HepG2 (cell line): ENCODE data around the gene AMHR2. TPM values are rescaled to one million over a fixed set of nuclear protein-coding genes. Genes with fewer than 3 reads are reported as not detected.

Experiments
- ATAC-seq: fragments of 200-7000 bp; cut with Tn5 transposase; 3 replicates; pipeline ENCODE4 v1.9.1; 2020; ENCODE audit warnings: mild to moderate bottlenecking, moderate library complexity
- BruUV-seq: library from RNA; stranded (reverse); fragments of 400-500 nt; replicated peaks from 2 replicates; lab custom pipeline; 2021; lab: Mats Ljungman, UMichigan
- CTCF ChIA-PET: fragments of 300-600 bp; formaldehyde crosslinking; extraction: SDS; loops from one replicate; lab custom pipeline; 2021; ENCODE audit warnings: low total read pairs, inconsistent platforms, low intra/inter-chr PET ratio; lab: Yijun Ruan, JAX
- POLR2A ChIA-PET: fragments of 350-600 bp; sonication (Branson Sonifier 250); formaldehyde crosslinking; loops from one replicate; lab custom pipeline; 2020; ENCODE audit warnings: antibody characterized with exemption, inconsistent platforms; lab: Yijun Ruan, JAX
- DNase-seq: peaks from one replicate; pipeline ENCODE4 v3.0.0-alpha.2; 2015; ENCODE audit warnings: low spot score
- FAIRE-seq: peaks from 3 replicates; lab custom pipeline; 2011; peaks lifted over from hg19 to GRCh38; lab: Jason Lieb, UNC
- H2AFZ ChIP-seq: one replicate; pipeline ENCODE4 v1.6.1; 2011; ENCODE audit warnings: low read length, inconsistent platforms
- H3K27ac ChIP-seq: fragments of 300-600 bp; 3 replicates; pipeline ENCODE4 v1.8.0; 2011; ENCODE audit warnings: mixed run types, mild to moderate bottlenecking, mixed read lengths, low read length, inconsistent platforms; ENCODE audit not compliant: insufficient read depth; ENCODE audit errors: extremely low read length
- H3K27me3 ChIP-seq, 2 experiments: fragments of 200-600 bp in 1 of 2; 2 replicates in 1 of 2; 3 replicates in 1 of 2; pipeline versions ENCODE4 v1.6.0 to v1.8.0; 2011; ENCODE audit warnings: low read length in 2 of 2, mild to moderate bottlenecking in 2 of 2, moderate library complexity in 2 of 2, inconsistent platforms in 1 of 2; ENCODE audit not compliant: insufficient read depth in 2 of 2, control insufficient read depth in 1 of 2
- H3K36me3 ChIP-seq, 2 experiments: fragments of 200-600 bp in 1 of 2; replicated peaks in 1 of 2; 2 replicates in 1 of 2; 3 replicates in 1 of 2; pipeline versions ENCODE4 v1.5.1 to v1.8.0; 2011; ENCODE audit warnings: low read length in 2 of 2, inconsistent platforms in 1 of 2; ENCODE audit not compliant: insufficient read depth in 2 of 2, control insufficient read depth in 1 of 2
- H3K4me1 ChIP-seq: 2 replicates; pipeline ENCODE4 v1.5.1; 2012; ENCODE audit warnings: low read length, inconsistent platforms; ENCODE audit not compliant: insufficient read depth
- H3K4me2 ChIP-seq: 2 replicates; pipeline ENCODE4 v1.6.0; 2011; ENCODE audit warnings: low read depth, low read length, inconsistent platforms
- H3K4me3 ChIP-seq, 3 experiments: fragments of 200-600 bp in 1 of 3; sonication (generic), shearing (Covaris generic) in 1 of 3; replicated peaks in 1 of 3; 2 replicates each; pipeline ENCODE4 v1.5.1; 2011 to 2016; ENCODE audit warnings: low read length in 3 of 3, inconsistent platforms in 2 of 3, low read depth in 2 of 3, mild to moderate bottlenecking in 2 of 3, control low read depth in 1 of 3, mixed read lengths in 1 of 3; ENCODE audit not compliant: insufficient read depth in 1 of 3
- H3K79me2 ChIP-seq: one replicate; pipeline ENCODE4 v1.6.1; 2011; ENCODE audit warnings: low read length, inconsistent platforms; ENCODE audit not compliant: insufficient read depth
- H3K9ac ChIP-seq: 2 replicates; pipeline ENCODE4 v1.6.0; 2011; ENCODE audit warnings: mild to moderate bottlenecking, low read depth, low read length, inconsistent platforms; ENCODE audit not compliant: insufficient read depth
- H3K9me3 ChIP-seq: 2 replicates; pipeline ENCODE4 v1.5.1; 2012; ENCODE audit warnings: mild to moderate bottlenecking, low read length
- H4K20me1 ChIP-seq: 2 replicates; pipeline ENCODE4 v1.6.0; 2011; ENCODE audit warnings: inconsistent platforms, mild to moderate bottlenecking, low read length, moderate library complexity; ENCODE audit not compliant: insufficient read depth
- ARID2 ChIP-seq: sonication (generic); formaldehyde crosslinking; IDR thresholded peaks from 2 replicates; pipeline ENCODE4 v1.8.1; 2022; ENCODE audit warnings: mild to moderate bottlenecking, missing genetic modification reagents, borderline replicate concordance
- DMAP1 ChIP-seq: IDR thresholded peaks from 2 replicates; pipeline ENCODE4 v1.6.1; 2016
- HNRNPLL ChIP-seq: fragments of 200-400 bp; formaldehyde crosslinking; IDR thresholded peaks from 2 replicates; pipeline ENCODE4 v1.6.1; 2017; ENCODE audit warnings: mild to moderate bottlenecking, low read depth, low read length; ENCODE audit not compliant: poor library complexity, severe bottlenecking
- MAF1 ChIP-seq: sonication (generic); formaldehyde crosslinking; IDR thresholded peaks from 2 replicates; pipeline ENCODE4 v1.5.0; 2020; ENCODE audit warnings: missing genetic modification reagents, borderline replicate concordance
- MTERF4 ChIP-seq: sonication (generic); formaldehyde crosslinking; IDR thresholded peaks from 2 replicates; pipeline ENCODE4 v1.8.0; 2023; ENCODE audit warnings: mild to moderate bottlenecking, missing genetic modification reagents
- PRMT3 ChIP-seq: sonication (generic); formaldehyde crosslinking; IDR thresholded peaks from 2 replicates; pipeline ENCODE4 v1.8.1; 2022; ENCODE audit warnings: low read depth, mild to moderate bottlenecking, moderate library complexity, missing genetic modification reagents, borderline replicate concordance
- RARG ChIP-seq: sonication (generic); formaldehyde crosslinking; IDR thresholded peaks from 2 replicates; pipeline ENCODE4 v1.4.0; 2020; ENCODE audit warnings: low read depth, mild to moderate bottlenecking, missing genetic modification reagents
- SIN3A ChIP-seq: IDR thresholded peaks from 2 replicates; pipeline ENCODE4 v1.6.1; 2011; ENCODE audit warnings: low read depth, mild to moderate bottlenecking, control low read depth, low read length, borderline replicate concordance
- SRF ChIP-seq: IDR thresholded peaks from 2 replicates; pipeline ENCODE4 v1.6.1; 2011; ENCODE audit warnings: mild to moderate bottlenecking, low read depth, low read length, moderate library complexity
- STAT6 ChIP-seq: sonication (generic); formaldehyde crosslinking; IDR thresholded peaks from 2 replicates; pipeline ENCODE4 v1.4.0; 2020; ENCODE audit warnings: missing genetic modification reagents, mild to moderate bottlenecking, borderline replicate concordance
- ZBTB43 ChIP-seq: sonication (generic); formaldehyde crosslinking; conservative IDR thresholded peaks from 2 replicates; pipeline ENCODE4 v1.4.0; 2020; ENCODE audit warnings: missing genetic modification reagents
- ZFYVE20 ChIP-seq: sonication (generic); formaldehyde crosslinking; IDR thresholded peaks from 2 replicates; pipeline ENCODE4 v1.8.0; 2023; ENCODE audit warnings: low read depth, mild to moderate bottlenecking, moderate library complexity, missing genetic modification reagents, borderline replicate concordance
- ZNF230 ChIP-seq: sonication (generic); formaldehyde crosslinking; IDR thresholded peaks from 2 replicates; pipeline ENCODE4 v1.4.0; 2020; ENCODE audit warnings: mild to moderate bottlenecking, missing genetic modification reagents
- ZNF709 ChIP-seq: sonication (generic); formaldehyde crosslinking; IDR thresholded peaks from 2 replicates; pipeline ENCODE4 v1.5.0; 2020; ENCODE audit warnings: mild to moderate bottlenecking, missing genetic modification reagents
- ZNF749 ChIP-seq: sonication (generic); formaldehyde crosslinking; IDR thresholded peaks from 2 replicates; pipeline ENCODE4 v1.8.0; 2022; ENCODE audit warnings: mild to moderate bottlenecking, missing genetic modification reagents, moderate library complexity, borderline replicate concordance
- ZNF879 ChIP-seq: sonication (generic); formaldehyde crosslinking; IDR thresholded peaks from 2 replicates; pipeline ENCODE4 v1.8.1; 2023; ENCODE audit warnings: missing genetic modification reagents
- ZXDC ChIP-seq: sonication (generic); formaldehyde crosslinking; IDR thresholded peaks from 2 replicates; pipeline ENCODE4 v1.5.0; 2020; ENCODE audit warnings: mild to moderate bottlenecking, missing genetic modification reagents
- WGBS: methylation state at CpG from one replicate; pipeline ENCODE4 v1.1.6; 2017; ENCODE audit warnings: low lambda C conversion rate; 5-methylcytosine and 5-hydroxymethylcytosine counted together
- in situ Hi-C: cut with HindIII; loops from 2 replicates; pipeline ENCODE4 v1.10.0; 2017; ENCODE audit warnings: low pct_unique_long_range_greater_than_20kb; ENCODE audit not compliant: extremely low pct_ligation_motif_present
- intact Hi-C: fragments of 100-400 bp; cut with micrococcal nuclease; formaldehyde crosslinking; loops from one replicate; pipeline ENCODE4 v1.10.0; 2022; ENCODE audit not compliant: unreplicated experiment
- polyA plus RNA-seq, 8 experiments: library from polyadenylated mRNA; depleted of rRNA in 3 of 8; stranded (reverse) in 7 of 8; unstranded in 1 of 8; fragments of >200 nt; fragmentation: Illumina TruSeq in 4 of 8; extraction: Trizol in 4 of 8; gene quantifications; 2 replicates each; pipeline versions ENCODE4 v1.2.1 to v1.2.3, GENCODE V29; 2011 to 2016; ENCODE audit warnings: low read depth in 4 of 8, missing spikeins in 1 of 8, mixed read lengths in 1 of 8; ENCODE audit not compliant: insufficient read depth in 1 of 8
- total RNA-seq, 5 experiments: library from RNA; depleted of rRNA; stranded (reverse); fragments of >200 nt; fragmentation: Illumina TruSeq; extraction: Trizol; gene quantifications; 2 replicates each; pipeline ENCODE4 v1.2.3, GENCODE V29; 2016; ENCODE audit warnings: low read depth in 1 of 5

AMHR2 gene
- total and polyA plus RNA-seq, 2 of the 13 experiments (the other 11 are each of a cell fraction or from before 2014, with no cell fraction given) = 0.24 to 0.58 TPM

GRCh38 chr12:53459097-53459496, 35.4 kb downstream of the AMHR2 start:
- in situ Hi-C loops (no loop called here), intact Hi-C loops (no loop called here)
- TF ChIP-seq ZBTB43 (CRISPR knock-in tag) (no peak), ZNF879 (no peak), MAF1 (no peak), STAT6 (no peak), ZNF709 (CRISPR knock-in tag) (no peak), HNRNPLL (no peak), ZNF230 (CRISPR knock-in tag) (no peak), ARID2 (CRISPR knock-in tag) (no peak), ZNF749 (CRISPR knock-in tag) (no peak), ZFYVE20 (CRISPR knock-in tag) (no peak), MTERF4 (CRISPR knock-in tag) (no peak), DMAP1 (CRISPR knock-in tag) (no peak), SRF (no peak), PRMT3 (CRISPR knock-in tag) (no peak), SIN3A (no peak), RARG (CRISPR knock-in tag) (no peak), ZXDC (CRISPR knock-in tag) (no peak)
- no peaks in the 10 kb centered on the region for H3K27me3 ChIP-seq
- BruUV-seq = no TSS peak
- no peak overlapping the region for H3K4me3 ChIP-seq
- H3K4me2 ChIP-seq = no peak overlapping the region
- no peak overlapping the region for H3K9ac ChIP-seq
- no peaks in the 10 kb centered on the region for H3K9me3 ChIP-seq
- ChIA-PET POLR2A (no interaction called here), CTCF (no interaction called here)
- no peak overlapping the region for H2AFZ ChIP-seq
- ATAC-seq (no peak), DNase-seq (no peak), FAIRE-seq (no peak)
- H4K20me1 ChIP-seq = peaks cover 82% of the 10 kb centered on the region
- peaks cover 81% of the 10 kb centered on the region for H3K79me2 ChIP-seq
- peaks cover 59% of the 10 kb centered on the region for H3K4me1 ChIP-seq
- peaks cover 37 to 98% of the 10 kb centered on the region in 2 experiments for H3K36me3 ChIP-seq
- H3K27ac ChIP-seq = no peak overlapping the region
- WGBS = 98% methylated on average over 4 of the region's 4 CpGs
